GM23338 (cell line): ENCODE results near the gene TBX2. TPM values are rescaled to one million over a fixed set of nuclear protein-coding genes. Genes with fewer than 3 reads are reported as not detected.

Source experiments
- ATAC-seq: fragments of 200-7000 bp; cut with Tn5 transposase; 3 replicates; pipeline ENCODE4 v1.9.1; 2020
- DNase-seq: peaks from one replicate; pipeline ENCODE4 v3.0.0-alpha.2; 2015; ENCODE audit warnings: low spot score
- H2AFZ ChIP-seq: fragments of 200-600 bp; sonication (generic); 2 replicates; pipeline ENCODE4 v1.8.0; 2016; ENCODE audit warnings: antibody characterized with exemption, mild to moderate bottlenecking, moderate library complexity
- H3F3A ChIP-seq: fragments of 200-600 bp; sonication (generic); replicated peaks from 2 replicates; pipeline ENCODE4 v1.8.0; 2017; ENCODE audit warnings: antibody characterized with exemption, mixed run types, low read depth
- H3K27ac ChIP-seq: fragments of 200-600 bp; sonication (generic); 2 replicates; pipeline ENCODE4 v1.6.1; 2016; ENCODE audit warnings: low read depth
- H3K27me3 ChIP-seq: fragments of 200-600 bp; sonication (generic); 2 replicates; pipeline ENCODE4 v1.8.0; 2016; ENCODE audit warnings: mild to moderate bottlenecking, mixed run types, moderate library complexity; ENCODE audit not compliant: insufficient read depth
- H3K36me3 ChIP-seq: fragments of 200-600 bp; sonication (generic); 2 replicates; pipeline ENCODE4 v1.8.0; 2016; ENCODE audit warnings: mild to moderate bottlenecking; ENCODE audit not compliant: insufficient read depth
- H3K4me1 ChIP-seq: fragments of 200-600 bp; sonication (generic); 2 replicates; pipeline ENCODE4 v1.8.0; 2016; ENCODE audit warnings: mild to moderate bottlenecking, moderate library complexity; ENCODE audit not compliant: insufficient read depth
- H3K4me2 ChIP-seq: fragments of 200-600 bp; sonication (generic); 2 replicates; pipeline ENCODE4 v1.7.1; 2017; ENCODE audit warnings: mixed run types
- H3K4me3 ChIP-seq: fragments of 200-600 bp; sonication (generic); 2 replicates; pipeline ENCODE4 v1.6.1; 2016; ENCODE audit warnings: mixed run types
- H3K79me2 ChIP-seq: fragments of 200-600 bp; sonication (generic); replicated peaks from 2 replicates; pipeline ENCODE4 v1.8.0; 2017; ENCODE audit warnings: mild to moderate bottlenecking; ENCODE audit not compliant: insufficient read depth
- H3K9me2 ChIP-seq: fragments of 200-600 bp; sonication (generic); 2 replicates; pipeline ENCODE4 v1.8.0; 2017; ENCODE audit not compliant: insufficient read depth
- H4K20me1 ChIP-seq: fragments of 200-600 bp; sonication (generic); replicated peaks from 2 replicates; pipeline ENCODE4 v1.8.0; 2017; ENCODE audit warnings: mild to moderate bottlenecking; ENCODE audit not compliant: insufficient read depth
- H3K27ac Mint-ChIP-seq: 2 replicates; pipeline ENCODE4 v1.8.0; 2020; ENCODE audit warnings: inconsistent platforms, mild to moderate bottlenecking, moderate library complexity, mixed read lengths
- H3K27me3 Mint-ChIP-seq: 3 replicates; pipeline ENCODE4 v1.8.0; 2022; ENCODE audit warnings: low read depth, mild to moderate bottlenecking, moderate library complexity, mixed read lengths, inconsistent platforms; ENCODE audit not compliant: insufficient read depth, poor library complexity
- H3K36me3 Mint-ChIP-seq: 3 replicates; pipeline ENCODE4 v1.8.0; 2021; ENCODE audit warnings: low read depth, mild to moderate bottlenecking, inconsistent platforms, moderate library complexity, mixed read lengths
- H3K4me1 Mint-ChIP-seq: 3 replicates; pipeline ENCODE4 v1.8.0; 2020; ENCODE audit warnings: mild to moderate bottlenecking, inconsistent platforms, mixed read lengths
- H3K4me3 Mint-ChIP-seq: 3 replicates; pipeline ENCODE4 v1.8.0; 2021; ENCODE audit warnings: moderate library complexity, mild to moderate bottlenecking, inconsistent platforms, mixed read lengths
- H3K9me3 Mint-ChIP-seq: 3 replicates; pipeline ENCODE4 v1.8.0; 2020; ENCODE audit warnings: moderate library complexity, mild to moderate bottlenecking, inconsistent platforms, mixed read lengths
- JUNB ChIP-seq: IDR thresholded peaks from one replicate; pipeline ENCODE4 v1.6.1; 2016; ENCODE audit warnings: antibody characterized with exemption; ENCODE audit not compliant: unreplicated experiment
- NANOG ChIP-seq: IDR thresholded peaks from 2 replicates; pipeline ENCODE4 v1.6.1; 2016; ENCODE audit warnings: antibody characterized with exemption, borderline replicate concordance
- POLR2AphosphoS5 ChIP-seq: IDR thresholded peaks from 2 replicates; pipeline ENCODE4 v1.6.1; 2016; ENCODE audit warnings: antibody characterized with exemption, low read depth
- STAT1 ChIP-seq: IDR thresholded peaks from one replicate; pipeline ENCODE4 v1.6.1; 2016; ENCODE audit warnings: antibody characterized with exemption; ENCODE audit not compliant: unreplicated experiment
- ZNF114 ChIP-seq: fragments of 250-450 bp; sonication (Bioruptor Pico); IDR thresholded peaks from 2 replicates; pipeline ENCODE4 v1.5.0; 2020; ENCODE audit warnings: mild to moderate bottlenecking, moderate library complexity
- polyA plus RNA-seq: library from polyadenylated mRNA; unstranded; fragments of >200 nt; fragmentation: Nextera tagmentation; extraction: Ambion mirVana; gene quantifications from 2 replicates; pipeline ENCODE4 v1.2.1, GENCODE V29; 2016
- total RNA-seq: library from RNA; depleted of rRNA; stranded (reverse); fragments of >200 nt; shearing (Covaris generic); gene quantifications from 2 replicates; pipeline ENCODE4 v1.2.3, GENCODE V29; 2014
- TF ChIP-seq, protein P1 (sequence below): fragments of 250-450 bp; sonication (Bioruptor Pico); IDR thresholded peaks from 2 replicates; pipeline ENCODE4 v1.5.0; 2020; ENCODE audit warnings: mild to moderate bottlenecking, moderate library complexity
- TF ChIP-seq, protein P2 (sequence below): IDR thresholded peaks from 2 replicates; pipeline ENCODE4 v1.6.1; 2016; ENCODE audit warnings: antibody characterized with exemption
- TF ChIP-seq, protein P3 (sequence below), 2 experiments: fragments of 200-600 bp in 1 of 2; sonication (generic) in 1 of 2; conservative IDR thresholded peaks; 2 replicates each; pipeline versions ENCODE4 v1.5.1 to v1.6.1; 2016 to 2017; ENCODE audit warnings: antibody characterized with exemption in 2 of 2, low read depth in 2 of 2, mild to moderate bottlenecking in 2 of 2, moderate library complexity in 1 of 2
- TF ChIP-seq, protein P4 (sequence below): IDR thresholded peaks from one replicate; pipeline ENCODE4 v1.6.1; 2018; ENCODE audit warnings: antibody characterized with exemption; ENCODE audit not compliant: unreplicated experiment

The TBX2 gene
- total and polyA plus RNA-seq, 2 experiments from 2014 or later, result not detected

DNA sequence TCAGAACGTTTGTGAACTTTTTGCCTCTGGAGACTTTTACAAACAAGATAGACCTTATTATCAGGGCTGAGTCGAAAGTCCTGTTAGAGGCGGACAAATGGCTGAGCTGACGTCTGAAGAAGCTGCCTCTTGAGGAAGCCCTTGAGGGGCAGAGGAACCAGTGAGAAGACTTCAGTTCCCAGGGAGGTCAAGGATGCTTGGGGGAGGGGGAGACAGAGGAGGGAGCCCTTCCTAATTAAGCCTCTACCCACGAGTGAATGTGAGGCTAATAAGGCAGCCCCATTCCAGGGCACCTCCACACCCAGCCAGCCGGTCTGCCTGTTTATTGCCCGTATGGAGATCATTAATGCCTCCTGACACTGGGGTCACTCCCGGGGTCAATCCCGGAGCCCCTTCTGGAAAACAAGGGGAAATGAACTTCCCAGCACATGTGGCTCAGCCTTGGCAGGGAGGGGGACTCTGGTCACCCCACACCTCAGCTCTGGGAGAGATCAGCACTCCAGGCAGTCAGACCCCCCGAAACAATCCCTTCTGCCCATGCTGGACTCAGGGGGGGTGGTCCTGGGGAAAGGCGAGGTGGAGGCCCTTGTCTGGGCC, 43.3 kb downstream of the TBX2 start:
- no peak overlapping the region for H3K27ac ChIP-seq
- H4K20me1 ChIP-seq, result no peaks in the 10 kb centered on the region
- H3K9me2 ChIP-seq, result 0 out of 2 replicates have a peak, but pooled peaks cover 5% of the 10 kb centered on the region
- H3K4me2 ChIP-seq, result no peak overlapping the region
- H3F3A ChIP-seq, result no peaks in the 10 kb centered on the region
- no peaks in the 10 kb centered on the region for H3K79me2 ChIP-seq
- no peak for ATAC-seq
- no peaks in the 10 kb centered on the region for H3K36me3 Mint-ChIP-seq
- peaks cover 23% of the 10 kb centered on the region for H3K27me3 ChIP-seq
- peaks cover 16% of the 10 kb centered on the region for H3K27me3 Mint-ChIP-seq
- DNase-seq, result no peak
- H2AFZ ChIP-seq, result 0 out of 2 replicates have a peak overlapping the region, but pooled peaks have one; percentile 18
- no peaks in the 10 kb centered on the region for H3K36me3 ChIP-seq
- TF ChIP-seq NANOG (no peak), STAT1 (no peak), JUNB (no peak), ZNF114 (CRISPR knock-in tag) (no peak), POLR2AphosphoS5 (no peak)
- TF ChIP-seq, protein P1, sequence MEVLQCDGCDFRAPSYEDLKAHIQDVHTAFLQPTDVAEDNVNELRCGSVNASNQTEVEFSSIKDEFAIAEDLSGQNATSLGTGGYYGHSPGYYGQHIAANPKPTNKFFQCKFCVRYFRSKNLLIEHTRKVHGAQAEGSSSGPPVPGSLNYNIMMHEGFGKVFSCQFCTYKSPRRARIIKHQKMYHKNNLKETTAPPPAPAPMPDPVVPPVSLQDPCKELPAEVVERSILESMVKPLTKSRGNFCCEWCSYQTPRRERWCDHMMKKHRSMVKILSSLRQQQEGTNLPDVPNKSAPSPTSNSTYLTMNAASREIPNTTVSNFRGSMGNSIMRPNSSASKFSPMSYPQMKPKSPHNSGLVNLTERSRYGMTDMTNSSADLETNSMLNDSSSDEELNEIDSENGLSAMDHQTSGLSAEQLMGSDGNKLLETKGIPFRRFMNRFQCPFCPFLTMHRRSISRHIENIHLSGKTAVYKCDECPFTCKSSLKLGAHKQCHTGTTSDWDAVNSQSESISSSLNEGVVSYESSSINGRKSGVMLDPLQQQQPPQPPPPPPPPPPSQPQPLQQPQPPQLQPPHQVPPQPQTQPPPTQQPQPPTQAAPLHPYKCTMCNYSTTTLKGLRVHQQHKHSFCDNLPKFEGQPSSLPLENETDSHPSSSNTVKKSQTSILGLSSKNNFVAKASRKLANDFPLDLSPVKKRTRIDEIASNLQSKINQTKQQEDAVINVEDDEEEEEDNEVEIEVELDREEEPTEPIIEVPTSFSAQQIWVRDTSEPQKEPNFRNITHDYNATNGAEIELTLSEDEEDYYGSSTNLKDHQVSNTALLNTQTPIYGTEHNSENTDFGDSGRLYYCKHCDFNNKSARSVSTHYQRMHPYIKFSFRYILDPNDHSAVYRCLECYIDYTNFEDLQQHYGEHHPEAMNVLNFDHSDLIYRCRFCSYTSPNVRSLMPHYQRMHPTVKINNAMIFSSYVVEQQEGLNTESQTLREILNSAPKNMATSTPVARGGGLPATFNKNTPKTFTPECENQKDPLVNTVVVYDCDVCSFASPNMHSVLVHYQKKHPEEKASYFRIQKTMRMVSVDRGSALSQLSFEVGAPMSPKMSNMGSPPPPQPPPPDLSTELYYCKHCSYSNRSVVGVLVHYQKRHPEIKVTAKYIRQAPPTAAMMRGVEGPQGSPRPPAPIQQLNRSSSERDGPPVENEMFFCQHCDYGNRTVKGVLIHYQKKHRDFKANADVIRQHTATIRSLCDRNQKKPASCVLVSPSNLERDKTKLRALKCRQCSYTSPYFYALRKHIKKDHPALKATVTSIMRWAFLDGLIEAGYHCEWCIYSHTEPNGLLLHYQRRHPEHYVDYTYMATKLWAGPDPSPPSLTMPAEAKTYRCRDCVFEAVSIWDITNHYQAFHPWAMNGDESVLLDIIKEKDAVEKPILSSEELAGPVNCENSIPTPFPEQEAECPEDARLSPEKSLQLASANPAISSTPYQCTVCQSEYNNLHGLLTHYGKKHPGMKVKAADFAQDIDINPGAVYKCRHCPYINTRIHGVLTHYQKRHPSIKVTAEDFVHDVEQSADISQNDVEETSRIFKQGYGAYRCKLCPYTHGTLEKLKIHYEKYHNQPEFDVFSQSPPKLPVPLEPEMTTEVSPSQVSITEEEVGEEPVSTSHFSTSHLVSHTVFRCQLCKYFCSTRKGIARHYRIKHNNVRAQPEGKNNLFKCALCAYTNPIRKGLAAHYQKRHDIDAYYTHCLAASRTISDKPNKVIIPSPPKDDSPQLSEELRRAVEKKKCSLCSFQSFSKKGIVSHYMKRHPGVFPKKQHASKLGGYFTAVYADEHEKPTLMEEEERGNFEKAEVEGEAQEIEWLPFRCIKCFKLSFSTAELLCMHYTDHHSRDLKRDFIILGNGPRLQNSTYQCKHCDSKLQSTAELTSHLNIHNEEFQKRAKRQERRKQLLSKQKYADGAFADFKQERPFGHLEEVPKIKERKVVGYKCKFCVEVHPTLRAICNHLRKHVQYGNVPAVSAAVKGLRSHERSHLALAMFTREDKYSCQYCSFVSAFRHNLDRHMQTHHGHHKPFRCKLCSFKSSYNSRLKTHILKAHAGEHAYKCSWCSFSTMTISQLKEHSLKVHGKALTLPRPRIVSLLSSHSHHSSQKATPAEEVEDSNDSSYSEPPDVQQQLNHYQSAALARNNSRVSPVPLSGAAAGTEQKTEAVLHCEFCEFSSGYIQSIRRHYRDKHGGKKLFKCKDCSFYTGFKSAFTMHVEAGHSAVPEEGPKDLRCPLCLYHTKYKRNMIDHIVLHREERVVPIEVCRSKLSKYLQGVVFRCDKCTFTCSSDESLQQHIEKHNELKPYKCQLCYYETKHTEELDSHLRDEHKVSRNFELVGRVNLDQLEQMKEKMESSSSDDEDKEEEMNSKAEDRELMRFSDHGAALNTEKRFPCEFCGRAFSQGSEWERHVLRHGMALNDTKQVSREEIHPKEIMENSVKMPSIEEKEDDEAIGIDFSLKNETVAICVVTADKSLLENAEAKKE (CRISPR knock-in tag), result no peak
- TF ChIP-seq, protein P2, sequence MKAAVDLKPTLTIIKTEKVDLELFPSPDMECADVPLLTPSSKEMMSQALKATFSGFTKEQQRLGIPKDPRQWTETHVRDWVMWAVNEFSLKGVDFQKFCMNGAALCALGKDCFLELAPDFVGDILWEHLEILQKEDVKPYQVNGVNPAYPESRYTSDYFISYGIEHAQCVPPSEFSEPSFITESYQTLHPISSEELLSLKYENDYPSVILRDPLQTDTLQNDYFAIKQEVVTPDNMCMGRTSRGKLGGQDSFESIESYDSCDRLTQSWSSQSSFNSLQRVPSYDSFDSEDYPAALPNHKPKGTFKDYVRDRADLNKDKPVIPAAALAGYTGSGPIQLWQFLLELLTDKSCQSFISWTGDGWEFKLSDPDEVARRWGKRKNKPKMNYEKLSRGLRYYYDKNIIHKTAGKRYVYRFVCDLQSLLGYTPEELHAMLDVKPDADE, result no peak
- TF ChIP-seq, protein P3, sequence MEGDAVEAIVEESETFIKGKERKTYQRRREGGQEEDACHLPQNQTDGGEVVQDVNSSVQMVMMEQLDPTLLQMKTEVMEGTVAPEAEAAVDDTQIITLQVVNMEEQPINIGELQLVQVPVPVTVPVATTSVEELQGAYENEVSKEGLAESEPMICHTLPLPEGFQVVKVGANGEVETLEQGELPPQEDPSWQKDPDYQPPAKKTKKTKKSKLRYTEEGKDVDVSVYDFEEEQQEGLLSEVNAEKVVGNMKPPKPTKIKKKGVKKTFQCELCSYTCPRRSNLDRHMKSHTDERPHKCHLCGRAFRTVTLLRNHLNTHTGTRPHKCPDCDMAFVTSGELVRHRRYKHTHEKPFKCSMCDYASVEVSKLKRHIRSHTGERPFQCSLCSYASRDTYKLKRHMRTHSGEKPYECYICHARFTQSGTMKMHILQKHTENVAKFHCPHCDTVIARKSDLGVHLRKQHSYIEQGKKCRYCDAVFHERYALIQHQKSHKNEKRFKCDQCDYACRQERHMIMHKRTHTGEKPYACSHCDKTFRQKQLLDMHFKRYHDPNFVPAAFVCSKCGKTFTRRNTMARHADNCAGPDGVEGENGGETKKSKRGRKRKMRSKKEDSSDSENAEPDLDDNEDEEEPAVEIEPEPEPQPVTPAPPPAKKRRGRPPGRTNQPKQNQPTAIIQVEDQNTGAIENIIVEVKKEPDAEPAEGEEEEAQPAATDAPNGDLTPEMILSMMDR (conservative IDR thresholded peaks at IDR 0.05; ENCODE audit: low read depth in 2 of 2), result no peak
- TF ChIP-seq, protein P4, sequence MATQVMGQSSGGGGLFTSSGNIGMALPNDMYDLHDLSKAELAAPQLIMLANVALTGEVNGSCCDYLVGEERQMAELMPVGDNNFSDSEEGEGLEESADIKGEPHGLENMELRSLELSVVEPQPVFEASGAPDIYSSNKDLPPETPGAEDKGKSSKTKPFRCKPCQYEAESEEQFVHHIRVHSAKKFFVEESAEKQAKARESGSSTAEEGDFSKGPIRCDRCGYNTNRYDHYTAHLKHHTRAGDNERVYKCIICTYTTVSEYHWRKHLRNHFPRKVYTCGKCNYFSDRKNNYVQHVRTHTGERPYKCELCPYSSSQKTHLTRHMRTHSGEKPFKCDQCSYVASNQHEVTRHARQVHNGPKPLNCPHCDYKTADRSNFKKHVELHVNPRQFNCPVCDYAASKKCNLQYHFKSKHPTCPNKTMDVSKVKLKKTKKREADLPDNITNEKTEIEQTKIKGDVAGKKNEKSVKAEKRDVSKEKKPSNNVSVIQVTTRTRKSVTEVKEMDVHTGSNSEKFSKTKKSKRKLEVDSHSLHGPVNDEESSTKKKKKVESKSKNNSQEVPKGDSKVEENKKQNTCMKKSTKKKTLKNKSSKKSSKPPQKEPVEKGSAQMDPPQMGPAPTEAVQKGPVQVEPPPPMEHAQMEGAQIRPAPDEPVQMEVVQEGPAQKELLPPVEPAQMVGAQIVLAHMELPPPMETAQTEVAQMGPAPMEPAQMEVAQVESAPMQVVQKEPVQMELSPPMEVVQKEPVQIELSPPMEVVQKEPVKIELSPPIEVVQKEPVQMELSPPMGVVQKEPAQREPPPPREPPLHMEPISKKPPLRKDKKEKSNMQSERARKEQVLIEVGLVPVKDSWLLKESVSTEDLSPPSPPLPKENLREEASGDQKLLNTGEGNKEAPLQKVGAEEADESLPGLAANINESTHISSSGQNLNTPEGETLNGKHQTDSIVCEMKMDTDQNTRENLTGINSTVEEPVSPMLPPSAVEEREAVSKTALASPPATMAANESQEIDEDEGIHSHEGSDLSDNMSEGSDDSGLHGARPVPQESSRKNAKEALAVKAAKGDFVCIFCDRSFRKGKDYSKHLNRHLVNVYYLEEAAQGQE, result no peak
- peaks cover 7% of the 10 kb centered on the region for H3K4me1 ChIP-seq
- no peak overlapping the region for H3K4me3 ChIP-seq
- H3K4me3 Mint-ChIP-seq, result no peak overlapping the region; the same call in 2 of the 3 replicates
- H3K4me1 Mint-ChIP-seq, result peaks cover 10% of the 10 kb centered on the region; the same call in 2 of the 3 replicates
- H3K27ac Mint-ChIP-seq, result no peak overlapping the region
- no peaks in the 10 kb centered on the region; the same call in 2 of the 3 replicates for H3K9me3 Mint-ChIP-seq
